Activated T-cell treated with anti-CD3 and anti-CD28 coated beads, Interleukin-2, amount 50 U/mL, for 72 hours (primary cell): ENCODE results near the gene ZNF311. TPM values are rescaled to one million over a fixed set of nuclear protein-coding genes. Genes with fewer than 3 reads are reported as not detected.
A peak's percentile ranks its signal among the peaks of the same experiment; 100 is the strongest.
"Not testable (repeated sequence)": the region's sequence is repeated elsewhere in the genome, so short reads cannot be mapped to it uniquely, and the experiment has no call there.

ENCODE experiments used
- ATAC-seq, 2 donors: fragments of 150-1000 bp; cut with Tn5 transposase; replicated peaks in 1 of 2; 2 replicates each; pipeline ENCODE4 v1.10.0; 2021; ENCODE audit warnings: moderate library complexity in 2 of 2, mild to moderate bottlenecking in 1 of 2
- DNase-seq, 2 donors: peaks; one replicate each; pipeline ENCODE4 v3.0.0; 2021 to 2022; ENCODE audit warnings: mixed read lengths in 1 of 2
- H3K27ac Mint-ChIP-seq: one replicate; pipeline ENCODE4 v1.8.0; 2022; ENCODE audit warnings: mild to moderate bottlenecking, moderate library complexity, mixed read lengths
- H3K27me3 Mint-ChIP-seq: one replicate; pipeline ENCODE4 v1.8.0; 2022; ENCODE audit warnings: low read depth, mixed read lengths
- H3K36me3 Mint-ChIP-seq, 2 donors: one replicate each; pipeline ENCODE4 v1.8.0; 2022; ENCODE audit warnings: mixed read lengths in 2 of 2, mild to moderate bottlenecking in 1 of 2; ENCODE audit not compliant: insufficient read depth in 2 of 2
- H3K4me1 Mint-ChIP-seq: one replicate; pipeline ENCODE4 v1.8.0; 2022; ENCODE audit warnings: low read depth, mixed read lengths
- H3K4me3 Mint-ChIP-seq, 2 donors: one replicate each; pipeline ENCODE4 v1.8.0; 2022; ENCODE audit warnings: mild to moderate bottlenecking in 2 of 2, mixed read lengths in 2 of 2, moderate library complexity in 2 of 2
- H3K9me3 Mint-ChIP-seq, 2 donors: one replicate each; pipeline ENCODE4 v1.8.0; 2022; ENCODE audit warnings: mixed read lengths in 2 of 2
- total RNA-seq, 2 donors: library from RNA; stranded (reverse); gene quantifications; one replicate each; pipeline ENCODE4 v1.2.3, GENCODE V29; 2022

Gene ZNF311
- total RNA-seq, 2 donors from 2014 or later: 1.6 to 2.1 TPM

- not testable (repeated sequence) for H3K9me3 Mint-ChIP-seq, H3K27ac Mint-ChIP-seq, H3K4me3 Mint-ChIP-seq, H3K36me3 Mint-ChIP-seq, DNase-seq, ATAC-seq
- Mint-ChIP-seq H3K27me3 (peaks cover 18% of the 10 kb centered on the region), H3K4me1 (peaks cover 12% of the 10 kb centered on the region)
These were observed 46.4 kb downstream of the ZNF311 start for GRCh38 chr6:28958561-28959243.

GRCh38 chr6:28957795-28958314 lies 47.3 kb downstream of the ZNF311 start:
- peaks cover 18% of the 10 kb centered on the region for H3K27me3 Mint-ChIP-seq

GRCh38 chr6:28956331-28956730 lies 48.8 kb downstream of the ZNF311 start:
- no peaks in the 10 kb centered on the region for H3K36me3 Mint-ChIP-seq
- no peaks in the 10 kb centered on the region for H3K9me3 Mint-ChIP-seq
- DNase-seq (no peak), ATAC-seq (no peak)
- H3K27me3 Mint-ChIP-seq: peaks cover 18% of the 10 kb centered on the region
- H3K27ac Mint-ChIP-seq: peak overlapping the region; percentile 60
- peaks cover 16% of the 10 kb centered on the region for H3K4me1 Mint-ChIP-seq
- H3K4me3 Mint-ChIP-seq: no peak overlapping the region

More at GRCh38 chr6:28957795-28958314, 47.3 kb downstream of the ZNF311 start:
- peaks cover 16% of the 10 kb centered on the region for H3K4me1 Mint-ChIP-seq
- not testable (repeated sequence) for ATAC-seq, DNase-seq, H3K9me3 Mint-ChIP-seq, H3K36me3 Mint-ChIP-seq, H3K27ac Mint-ChIP-seq, H3K4me3 Mint-ChIP-seq

GRCh38 chr6:28953585-28954258 lies 51.4 kb downstream of the ZNF311 start:
- H3K4me3 Mint-ChIP-seq: peak overlapping the region; percentile 85 to 98
- H3K27me3 Mint-ChIP-seq: peaks cover 7% of the 10 kb centered on the region
- DNase-seq: no peak
- no peaks in the 10 kb centered on the region for H3K36me3 Mint-ChIP-seq
- ATAC-seq: peak in 1 of 2 donors; percentile 31
- H3K4me1 Mint-ChIP-seq: peaks cover 22% of the 10 kb centered on the region
- no peaks in the 10 kb centered on the region for H3K9me3 Mint-ChIP-seq
- H3K27ac Mint-ChIP-seq: peak overlapping the region; percentile 98

- ATAC-seq (peak; percentile 79), DNase-seq (peak; percentile 57 to 66)
- Mint-ChIP-seq H3K9me3 (no peaks in the 10 kb centered on the region), H3K27ac (peak overlapping the region; percentile 98), H3K4me1 (peaks cover 22% of the 10 kb centered on the region), H3K4me3 (peak overlapping the region; percentile 85 to 98), H3K36me3 (no peaks in the 10 kb centered on the region), H3K27me3 (peaks cover 7% of the 10 kb centered on the region)
These were observed 52.0 kb downstream of the ZNF311 start for GRCh38 chr6:28953039-28953584.

- not testable (repeated sequence) for H3K27me3 Mint-ChIP-seq, H3K4me3 Mint-ChIP-seq, H3K27ac Mint-ChIP-seq, H3K9me3 Mint-ChIP-seq, H3K36me3 Mint-ChIP-seq, DNase-seq, ATAC-seq
- H3K4me1 Mint-ChIP-seq: peaks cover 35% of the 10 kb centered on the region
These were observed 55.4 kb downstream of the ZNF311 start for GRCh38 chr6:28949656-28950195.

- DNase-seq (no peak), ATAC-seq (no peak)
- Mint-ChIP-seq H3K4me1 (peaks cover 35% of the 10 kb centered on the region), H3K4me3 (no peak overlapping the region), H3K27me3 (no peaks in the 10 kb centered on the region), H3K36me3 (peaks cover 0 to 1% of the 10 kb centered on the region in 2 donors), H3K27ac (no peak overlapping the region), H3K9me3 (no peaks in the 10 kb centered on the region)
These were observed 56.2 kb downstream of the ZNF311 start for GRCh38 chr6:28948782-28949486.

- H3K27ac Mint-ChIP-seq: no peak overlapping the region
- DNase-seq (no peak), ATAC-seq (no peak)
- no peak overlapping the region for H3K4me3 Mint-ChIP-seq
- no peaks in the 10 kb centered on the region for H3K9me3 Mint-ChIP-seq
- peaks cover 40% of the 10 kb centered on the region for H3K4me1 Mint-ChIP-seq
- no peaks in the 10 kb centered on the region for H3K27me3 Mint-ChIP-seq
- H3K36me3 Mint-ChIP-seq: peaks cover 0 to 3% of the 10 kb centered on the region in 2 donors
These were observed 57.3 kb downstream of the ZNF311 start for GRCh38 chr6:28947831-28948270.

- no peak for ATAC-seq
These were observed 57.9 kb downstream of the ZNF311 start for GRCh38 chr6:28947067-28947765.

GRCh38 chr6:28945349-28945748 lies 59.8 kb downstream of the ZNF311 start:
- Mint-ChIP-seq H3K4me3 (no peak overlapping the region), H3K27ac (no peak overlapping the region), H3K4me1 (peaks cover 51% of the 10 kb centered on the region), H3K27me3 (no peaks in the 10 kb centered on the region), H3K9me3 (no peaks in the 10 kb centered on the region), H3K36me3 (peaks cover 0 to 6% of the 10 kb centered on the region in 2 donors)
- DNase-seq: no peak
- no peak for ATAC-seq

More at GRCh38 chr6:28947067-28947765, 57.9 kb downstream of the ZNF311 start:
- H3K4me1 Mint-ChIP-seq: peaks cover 46% of the 10 kb centered on the region
- no peaks in the 10 kb centered on the region for H3K27me3 Mint-ChIP-seq
- H3K9me3 Mint-ChIP-seq: no peaks in the 10 kb centered on the region
- no peak overlapping the region for H3K4me3 Mint-ChIP-seq
- H3K36me3 Mint-ChIP-seq: peaks cover 0 to 3% of the 10 kb centered on the region in 2 donors
- H3K27ac Mint-ChIP-seq: no peak overlapping the region
- no peak for DNase-seq
